NB4 (cell line): ENCODE data around the gene DEF6.

Experiments
- CTCF ChIP-seq: IDR thresholded peaks from one replicate; pipeline ENCODE4 v1.5.1; 2012; ENCODE audit warnings: low read depth, low read length
- MAX ChIP-seq: IDR thresholded peaks from 2 replicates; pipeline ENCODE4 v1.6.1; 2011; ENCODE audit warnings: low read depth, low read length
- MYC ChIP-seq: IDR thresholded peaks from 2 replicates; pipeline ENCODE4 v1.6.1; 2011; ENCODE audit warnings: low read depth, low read length
- POLR2A ChIP-seq: IDR thresholded peaks from 2 replicates; pipeline ENCODE4 v1.6.1; 2011; ENCODE audit warnings: mild to moderate bottlenecking; ENCODE audit not compliant: insufficient read length; ENCODE audit errors: extremely low read depth

DNA sequence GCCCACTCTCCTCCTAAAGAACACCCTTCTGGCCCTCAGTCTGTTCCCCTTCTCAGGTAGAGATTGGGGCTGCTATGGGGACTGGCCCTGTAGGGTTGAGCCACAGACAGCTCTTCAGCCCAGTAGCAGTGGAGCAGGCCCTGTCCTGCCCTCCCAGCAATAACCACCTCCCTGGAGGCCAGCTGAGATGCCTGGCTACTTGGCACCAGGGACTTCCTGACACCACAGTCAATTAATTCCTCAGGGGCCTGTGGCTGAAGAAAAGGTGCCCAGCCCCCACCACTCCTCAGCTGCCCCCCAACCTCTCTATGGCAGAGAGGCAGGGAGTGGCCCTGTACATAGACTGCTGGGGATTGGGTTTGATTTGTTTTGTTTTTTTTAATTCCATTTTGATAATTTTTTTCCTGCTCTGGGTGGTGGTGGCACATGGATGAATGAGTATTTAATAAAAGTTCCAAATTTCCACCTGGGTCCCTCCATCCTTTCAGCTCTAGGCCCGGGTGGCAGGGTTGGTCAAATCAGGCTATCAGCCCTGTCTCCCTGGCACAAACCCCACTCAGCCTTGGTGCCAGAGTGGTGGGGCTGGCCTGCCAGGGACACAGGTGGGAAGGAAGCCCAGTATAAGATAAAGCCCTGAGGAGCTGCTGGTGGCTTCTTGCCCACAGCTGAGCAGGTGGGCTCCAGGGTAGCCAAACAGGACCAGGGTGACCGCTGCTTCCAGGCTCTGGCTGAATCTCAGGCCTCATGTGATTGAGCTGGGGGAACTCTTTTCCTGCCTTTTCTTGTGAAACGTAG lies 1.9 kb upstream of the DEF6 start:
- TF ChIP-seq CTCF = no peak
- no peak for TF ChIP-seq POLR2A
- no peak for TF ChIP-seq MAX
- TF ChIP-seq MYC = no peak
